Thoracic aorta (tissue), 2 donors: Measurements from ENCODE around the gene WDR46. TPM values are rescaled to one million over a fixed set of nuclear protein-coding genes. Genes with fewer than 3 reads are reported as not detected.

Experiments
- ATAC-seq: fragments of 150-250 bp; one replicate; pipeline ENCODE4 v1.8.0; 2017; ENCODE audit warnings: low read depth; ENCODE audit not compliant: insufficient number of reproducible peaks, low FRiP score
- DNase-seq: peaks from one replicate; pipeline ENCODE4 v3.0.0-alpha.2; 2020; ENCODE audit warnings: low spot score
- H3K27ac ChIP-seq, 2 donors: fragments of 200-600 bp; sonication (generic); 1 replicate in 1 of 2; 2 replicates in 1 of 2; pipeline ENCODE4 v1.5.1; 2016; ENCODE audit warnings: mild to moderate bottlenecking in 2 of 2, moderate library complexity in 2 of 2
- H3K27me3 ChIP-seq: fragments of 200-600 bp; sonication (generic); replicated peaks from 2 replicates; pipeline ENCODE4 v1.6.0; 2016; ENCODE audit warnings: mild to moderate bottlenecking; ENCODE audit not compliant: insufficient read depth
- H3K36me3 ChIP-seq: fragments of 200-600 bp; sonication (generic); one replicate; pipeline ENCODE4 v1.5.1; 2016
- H3K4me1 ChIP-seq, 2 donors: fragments of 200-600 bp; sonication (generic); 1 replicate in 1 of 2; 2 replicates in 1 of 2; pipeline versions ENCODE4 v1.5.1 to v1.6.0; 2016; ENCODE audit warnings: low read depth in 2 of 2, mild to moderate bottlenecking in 1 of 2; ENCODE audit not compliant: control insufficient read depth in 1 of 2
- H3K4me3 ChIP-seq: fragments of 200-600 bp; sonication (generic); 2 replicates; pipeline ENCODE4 v1.5.1; 2016; ENCODE audit warnings: mild to moderate bottlenecking
- H3K9me3 ChIP-seq: fragments of 200-600 bp; sonication (generic); 2 replicates; pipeline ENCODE4 v1.5.1; 2016
- CTCF ChIP-seq: fragments of 200-600 bp; sonication (generic); IDR thresholded peaks from one replicate; pipeline ENCODE4 v1.5.1; 2019; ENCODE audit warnings: antibody characterized with exemption
- total RNA-seq, 2 donors: library from RNA; depleted of rRNA; stranded (reverse); fragments of >200 nt; gene quantifications; one replicate each; pipeline versions ENCODE4 v1.1.0 to v1.2.3, GENCODE V29; 2016

Gene WDR46
- total RNA-seq, 2 donors from 2014 or later: 42.6 to 60.3 TPM

- DNase-seq (no peak), ATAC-seq (no peak)
- H3K4me1 ChIP-seq: peaks cover 49 to 61% of the 10 kb centered on the region in 2 donors
- peak overlapping the region; percentile 33 for H3K4me3 ChIP-seq
- TF ChIP-seq CTCF: no peak
- peak overlapping the region; percentile 70 to 75 for H3K27ac ChIP-seq
- peaks cover 16% of the 10 kb centered on the region for H3K36me3 ChIP-seq
- no peaks in the 10 kb centered on the region for H3K27me3 ChIP-seq
- no peaks in the 10 kb centered on the region for H3K9me3 ChIP-seq
These were observed 31.5 kb upstream of the WDR46 start for GRCh38 chr6:33320315-33321181.

DNA sequence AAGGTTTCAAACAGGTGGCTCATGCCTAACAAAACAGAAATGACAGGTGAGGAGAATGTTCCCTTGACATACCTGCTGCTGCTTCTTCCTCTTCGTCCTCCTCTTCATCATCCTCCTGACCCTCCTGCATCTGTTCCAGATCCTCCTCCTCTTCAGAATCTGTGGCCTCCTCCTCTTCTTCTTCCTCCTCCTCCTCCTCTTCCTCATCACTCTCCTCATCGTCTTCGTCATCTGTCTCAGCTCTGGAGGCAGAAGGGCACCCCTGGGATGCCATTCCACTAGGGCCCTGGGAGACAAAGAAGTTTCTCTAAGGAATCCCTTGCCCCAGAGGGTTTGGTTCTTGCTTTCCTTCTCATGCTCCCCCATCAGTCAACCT, 30.9 kb upstream of the WDR46 start:
- Histone ChIP-seq H3K36me3 (peaks cover 16% of the 10 kb centered on the region), H3K27ac (peak overlapping the region; percentile 47 to 75), H3K27me3 (no peaks in the 10 kb centered on the region), H3K9me3 (no peaks in the 10 kb centered on the region), H3K4me1 (peaks cover 53 to 68% of the 10 kb centered on the region in 2 donors), H3K4me3 (peak overlapping the region; percentile 33)
- ATAC-seq: no peak
- DNase-seq: no peak
- no peak for TF ChIP-seq CTCF

- H3K4me1 ChIP-seq: peaks cover 52 to 71% of the 10 kb centered on the region in 2 donors
- DNase-seq: no peak
- no peaks in the 10 kb centered on the region for H3K27me3 ChIP-seq
- TF ChIP-seq CTCF: no peak
- no peak for ATAC-seq
- H3K9me3 ChIP-seq: no peaks in the 10 kb centered on the region
- H3K27ac ChIP-seq: peak overlapping the region; percentile 66 to 75
- H3K36me3 ChIP-seq: peaks cover 16% of the 10 kb centered on the region
- H3K4me3 ChIP-seq: peak overlapping the region; percentile 76
These were observed 29.5 kb upstream of the WDR46 start for GRCh38 chr6:33318426-33319073.

DNA sequence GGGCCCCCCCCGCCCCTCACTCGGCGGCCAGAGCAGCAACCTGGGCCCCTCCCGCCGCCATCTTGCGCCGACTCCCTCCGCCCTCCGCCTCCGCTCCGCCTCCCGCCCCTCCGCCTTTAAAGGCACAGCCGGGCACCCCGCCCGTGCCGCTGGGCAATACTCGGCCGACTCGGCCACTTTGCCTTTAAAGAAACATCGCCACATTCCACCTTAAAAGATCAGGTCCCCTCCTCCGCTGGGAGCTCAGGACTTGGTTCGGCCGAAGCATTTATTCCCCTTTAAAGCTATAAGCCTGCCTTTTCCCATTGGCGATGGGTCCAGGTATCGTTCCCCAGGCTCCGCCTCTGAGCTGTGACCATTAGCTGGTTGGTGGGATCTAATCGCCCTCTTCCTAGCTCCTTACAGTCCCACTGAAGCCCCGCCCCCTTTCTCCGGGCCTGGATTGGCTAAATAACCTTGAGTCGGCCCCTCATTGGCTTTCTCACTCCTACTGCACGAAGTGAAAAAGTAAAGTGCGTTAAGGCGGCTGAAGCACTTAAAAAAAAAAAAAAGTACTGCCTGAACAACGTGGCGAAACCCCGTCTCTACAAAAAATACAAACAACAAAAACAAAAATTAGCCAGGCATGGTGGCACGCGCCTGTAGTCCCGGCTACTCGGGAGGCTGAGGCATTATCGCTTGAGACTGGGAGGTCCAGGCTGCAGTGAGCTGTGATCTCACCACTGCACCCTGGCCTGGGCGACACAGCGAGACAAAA, 28.8 kb upstream of the WDR46 start, which contains the start of gene ZBTB22:
TSS of gene ZBTB22 (minus strand) at position 76 of the 757 bp plus-strand sequence. CDS start 828 bp downstream, outside the sequence.
- H3K4me1 ChIP-seq: peaks cover 52 to 69% of the 10 kb centered on the region in 2 donors
- peak within 1 kb of the TSS; percentile 66 to 75 for H3K27ac ChIP-seq
- DNase-seq (peak; percentile 100), ATAC-seq (peak; percentile 88)
- no peaks in the 10 kb centered on the region for H3K27me3 ChIP-seq
- peaks cover 16% of the 10 kb centered on the region for H3K36me3 ChIP-seq
- no peaks in the 10 kb centered on the region for H3K9me3 ChIP-seq
- H3K4me3 ChIP-seq: peak within 1 kb of the TSS; percentile 76
- no peak for TF ChIP-seq CTCF

GRCh38 chr6:33317419-33317668, 28.3 kb upstream of the WDR46 start:
- peaks cover 16% of the 10 kb centered on the region for H3K36me3 ChIP-seq
- no peaks in the 10 kb centered on the region for H3K9me3 ChIP-seq
- peaks cover 55 to 71% of the 10 kb centered on the region in 2 donors for H3K4me1 ChIP-seq
- H3K27me3 ChIP-seq: no peaks in the 10 kb centered on the region
- no peak for ATAC-seq
- no peak for TF ChIP-seq CTCF
- H3K4me3 ChIP-seq: peak overlapping the region; percentile 76
- H3K27ac ChIP-seq: peak overlapping the region; percentile 66 to 75
- no peak for DNase-seq
